Measurements from ENCODE around the gene DOCK6.

DNA sequence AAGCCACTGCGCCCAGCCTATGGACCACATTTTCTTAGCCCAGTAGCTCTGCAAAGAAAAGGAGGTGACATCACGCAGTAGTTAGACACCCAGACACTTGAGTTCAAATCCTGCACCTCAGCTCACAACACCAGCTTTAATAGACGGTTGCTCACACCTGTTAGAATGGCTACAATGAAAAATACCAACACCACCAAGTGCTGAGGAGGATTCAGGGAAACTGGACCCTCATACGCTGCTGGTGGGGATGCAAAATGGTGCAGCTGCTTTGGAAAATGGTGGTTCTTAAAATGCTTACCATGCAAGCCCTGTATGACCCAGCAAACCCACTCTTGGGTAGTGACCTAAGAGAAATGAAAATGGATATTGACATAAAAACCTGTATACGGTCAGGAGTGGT lies 11.7 kb upstream of the DOCK6 start:
- TF ChIP-seq FOXK2 (IDR thresholded peaks at IDR 0.05) (no peak), FOXM1 (IDR thresholded peaks at IDR 0.05; ENCODE audit: borderline replicate concordance) (no peak), SUZ12 (IDR thresholded peaks at IDR 0.05) (no peak), BHLHE40 (IDR thresholded peaks at IDR 0.05; ENCODE audit: borderline replicate concordance) (no peak), ZNF384 (IDR thresholded peaks at IDR 0.05) (no peak), LEF1 (IDR thresholded peaks at IDR 0.05; ENCODE audit: borderline replicate concordance) (no peak), FOXA1 (IDR thresholded peaks at IDR 0.05) (no peak), TARDBP (IDR thresholded peaks at IDR 0.05) (no peak), PKNOX1 (IDR thresholded peaks at IDR 0.05) (no peak), NFRKB (IDR thresholded peaks at IDR 0.05) (no peak)

All from HEK293T (cell line).